ENCODE data around the gene PBX4. TPM values are rescaled to one million over a fixed set of nuclear protein-coding genes. Genes with fewer than 3 reads are reported as not detected.

The PBX4 gene
- total RNA-seq, 1 donor from 2014 or later = 0.93 TPM

GRCh38 chr19:19533841-19534240, 84.6 kb downstream of the PBX4 start:
- peaks cover 12% of the 10 kb centered on the region for H3K27me3 ChIP-seq (ENCODE audit: insufficient read depth, low read length)
- no peak for TF ChIP-seq EZH2 (IDR thresholded peaks at IDR 0.05; ENCODE audit: insufficient read depth, low read length)
- no peak for TF ChIP-seq CTCF (IDR thresholded peaks at IDR 0.05; ENCODE audit: insufficient read depth, low read depth, low read length)
- DNase-seq (ENCODE audit: low read depth) = no peak
- H3K9ac ChIP-seq (ENCODE audit: low read length) = no peak overlapping the region
- no peak overlapping the region for H3K4me2 ChIP-seq (ENCODE audit: low read length)
- H2AFZ ChIP-seq (ENCODE audit: low read depth, low read length) = no peak overlapping the region
- H3K4me3 ChIP-seq (ENCODE audit: insufficient read depth, low read depth, low read length) = no peak overlapping the region
- no peaks in the 10 kb centered on the region for H3K36me3 ChIP-seq (ENCODE audit: insufficient read depth, low read length)
- peak overlapping the region; percentile 61 for H3K4me3 Mint-ChIP-seq (ENCODE audit: unreplicated experiment)
- no peaks in the 10 kb centered on the region for H3K4me1 ChIP-seq (ENCODE audit: insufficient read depth, low read length)
- H3K36me3 Mint-ChIP-seq (ENCODE audit: low read depth, unreplicated experiment) = peaks cover 10% of the 10 kb centered on the region
- H3K27ac ChIP-seq (ENCODE audit: low read depth, low read length) = no peak overlapping the region
- H3K9me3 ChIP-seq (ENCODE audit: insufficient read depth, low read depth, low read length) = no peaks in the 10 kb centered on the region
- H3K9me3 Mint-ChIP-seq (ENCODE audit: unreplicated experiment) = peaks cover 2% of the 10 kb centered on the region
- H3K27me3 Mint-ChIP-seq (ENCODE audit: low read depth, unreplicated experiment) = peaks cover 9% of the 10 kb centered on the region
- H3K79me2 ChIP-seq (ENCODE audit: insufficient read depth, low read length) = no peaks in the 10 kb centered on the region
- FAIRE-seq = no peak
- H4K20me1 ChIP-seq (ENCODE audit: insufficient read depth, low read length) = peaks cover 29% of the 10 kb centered on the region
- H3K4me1 Mint-ChIP-seq (ENCODE audit: low read depth, unreplicated experiment) = peaks cover 28% of the 10 kb centered on the region
- H3K27ac Mint-ChIP-seq (ENCODE audit: unreplicated experiment) = no peak overlapping the region

- Histone ChIP-seq H3K9ac (ENCODE audit: low read length) (no peak overlapping the region), H3K79me2 (ENCODE audit: insufficient read depth, low read length) (no peaks in the 10 kb centered on the region), H4K20me1 (ENCODE audit: insufficient read depth, low read length) (peaks cover 34% of the 10 kb centered on the region), H3K4me2 (ENCODE audit: low read length) (no peak overlapping the region), H3K27ac (ENCODE audit: low read depth, low read length) (no peak overlapping the region), H3K36me3 (ENCODE audit: insufficient read depth, low read length) (no peaks in the 10 kb centered on the region), H3K4me3 (ENCODE audit: insufficient read depth, low read depth, low read length) (no peak overlapping the region), H3K4me1 (ENCODE audit: insufficient read depth, low read length) (no peaks in the 10 kb centered on the region), H3K27me3 (ENCODE audit: insufficient read depth, low read length) (peaks cover 4% of the 10 kb centered on the region), H2AFZ (ENCODE audit: low read depth, low read length) (no peak overlapping the region), H3K9me3 (ENCODE audit: insufficient read depth, low read depth, low read length) (no peaks in the 10 kb centered on the region)
- Mint-ChIP-seq H3K36me3 (ENCODE audit: low read depth, unreplicated experiment) (peaks cover 10% of the 10 kb centered on the region), H3K9me3 (ENCODE audit: unreplicated experiment) (no peaks in the 10 kb centered on the region), H3K4me3 (ENCODE audit: unreplicated experiment) (no peak overlapping the region), H3K27me3 (ENCODE audit: low read depth, unreplicated experiment) (peaks cover 5% of the 10 kb centered on the region), H3K4me1 (ENCODE audit: low read depth, unreplicated experiment) (peaks cover 24% of the 10 kb centered on the region), H3K27ac (ENCODE audit: unreplicated experiment) (no peak overlapping the region)
- no peak for DNase-seq (ENCODE audit: low read depth)
- FAIRE-seq = no peak
- no peak for TF ChIP-seq CTCF (IDR thresholded peaks at IDR 0.05; ENCODE audit: insufficient read depth, low read depth, low read length)
- no peak for TF ChIP-seq EZH2 (IDR thresholded peaks at IDR 0.05; ENCODE audit: insufficient read depth, low read length)
Measured at GRCh38 chr19:19532806-19533701, 85.4 kb downstream of the PBX4 start.

Measured in astrocyte (in vitro differentiated cells and primary cell).